ENCODE data around the gene TNXB. TPM values are rescaled to one million over a fixed set of nuclear protein-coding genes. Genes with fewer than 3 reads are reported as not detected.

TNXB gene
- total and polyA plus RNA-seq, 2 donors (not counting 3 experiments of a cell fraction or from before 2014, with no cell fraction given), result 0.47 to 2.7 TPM

DNA sequence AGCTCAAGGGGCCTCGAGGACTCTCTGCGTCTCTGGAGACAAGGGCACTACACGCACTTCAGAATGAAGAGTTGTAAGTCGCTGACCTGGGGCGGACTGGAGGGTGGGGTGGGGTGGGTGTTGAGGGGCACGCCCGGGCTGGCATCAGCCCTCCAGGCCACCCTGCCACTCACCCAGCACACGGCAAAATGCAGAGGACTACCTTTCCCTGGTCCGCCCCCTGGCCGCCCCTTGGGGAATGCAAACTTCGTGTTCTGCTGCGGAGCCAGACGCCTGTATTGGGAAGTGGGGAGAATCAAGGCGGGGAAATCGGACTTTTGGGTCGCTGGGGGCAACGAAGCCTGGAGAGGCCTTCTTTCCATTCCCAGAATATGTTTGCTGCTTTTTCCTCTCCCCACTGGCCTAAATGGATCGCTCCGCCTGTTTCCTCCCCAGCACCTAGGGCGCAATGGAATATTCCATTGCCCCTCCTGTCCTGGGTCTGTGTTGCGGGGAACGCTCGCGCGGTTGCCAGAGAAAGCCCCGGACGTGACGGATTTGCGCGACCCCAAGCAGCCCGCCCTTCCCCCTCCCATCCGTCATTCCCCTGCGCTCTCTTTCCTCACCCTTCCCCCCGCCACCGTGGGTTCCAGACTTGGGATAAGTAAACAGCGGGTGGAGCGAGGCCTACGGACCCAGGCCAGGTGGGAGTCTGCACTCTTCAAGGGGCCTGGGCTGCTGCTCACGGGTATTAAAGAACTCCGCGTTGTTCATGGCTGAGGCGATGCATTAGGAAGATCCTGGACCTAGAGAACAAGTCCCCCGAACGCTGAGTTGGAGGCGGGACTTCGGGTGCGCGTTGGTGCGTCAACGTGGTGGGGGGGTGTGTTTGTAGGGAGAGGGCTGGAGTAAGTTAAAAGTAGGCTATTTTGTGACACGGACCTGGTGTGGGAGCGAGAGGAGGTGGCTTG, 44.7 kb upstream of the TNXB start, which contains the start of gene PPT2:
PPT2 (plus strand) TSS at position 578 of the 950 bp plus-strand sequence. CDS start 454 bp downstream, outside the sequence.
- Histone ChIP-seq H4K20me1 (replicated peaks; ENCODE audit: control insufficient read depth, extremely low read depth, insufficient read depth, low read length) (no peaks in the 10 kb centered on the region), H3K9me1 (replicated peaks; ENCODE audit: control insufficient read depth, extremely low read depth, insufficient read depth, low read length) (no peaks in the 10 kb centered on the region), H3K4me3 (replicated peaks in 1 of 3; ENCODE audit: insufficient read depth in 1 of 3, low read depth in 1 of 3, low read length in 3 of 3) (peak within 1 kb of the TSS; percentile 41 to 71 (median 60)), H3K79me2 (ENCODE audit: control insufficient read depth, insufficient read depth, low read length) (peaks cover 4% of the 10 kb centered on the region), H3K36me3 (ENCODE audit: control insufficient read depth in 2 of 2, extremely low read depth in 1 of 2, insufficient read depth in 2 of 2, low read length in 2 of 2) (peaks cover 0 to 7% of the 10 kb centered on the region in 2 experiments), H3K9me3 (replicated peaks; ENCODE audit: control insufficient read depth, insufficient read depth, low read length) (no peaks in the 10 kb centered on the region), H3K27me3 (ENCODE audit: control insufficient read depth in 2 of 2, insufficient read depth in 2 of 2, low read length in 2 of 2) (peaks cover 4 to 5% of the 10 kb centered on the region in 2 experiments), H3K9ac (replicated peaks; ENCODE audit: extremely low read depth, insufficient read depth, low read length) (peak within 1 kb of the TSS; percentile 64), H3K4me1 (ENCODE audit: control insufficient read depth, extremely low read depth, insufficient read depth, low read length) (peaks cover 24% of the 10 kb centered on the region), H2AFZ (ENCODE audit: low read depth, low read length) (peak within 1 kb of the TSS; percentile 76), H3K27ac (ENCODE audit: insufficient read depth, low read depth, low read length) (peak within 1 kb of the TSS; percentile 51), H3K4me2 (ENCODE audit: insufficient read depth, low read length) (peak within 1 kb of the TSS; percentile 40)
- ChIA-PET CTCF (interaction anchor here (0.7 to 1.2 kb wide), 6 partner anchors 12 to 42 kb away, joined by 3 to 7 read pairs (median 4); no protein-coding TSS in a partner anchor), POLR2A (no interaction called here)
- FAIRE-seq, result peak; percentile 93
- intact Hi-C loops (cut with micrococcal nuclease) (loop anchor here (1.0 kb wide), 4 partner anchors 22 to 41 kb away; partner anchors contain the start of genes AGPAT1 and FKBPL), dilution Hi-C loops (cut with MboI; ENCODE audit: extremely low pct_ligation_motif_present, low sequenced_read_pairs) (no loop called here)
- TSS peak; percentile 32 for BruUV-seq (replicated peaks)
- peak; percentile 94 for DNase-seq (ENCODE audit: low read depth, low spot score)
- TF ChIP-seq JUN (IDR thresholded peaks at IDR 0.05; ENCODE audit: borderline replicate concordance, insufficient read depth, insufficient read length, low read depth) (no peak), POLR2A (IDR thresholded peaks at IDR 0.05; ENCODE audit: low read depth, low read length) (peak; percentile 61)
- TF ChIP-seq, protein P1, sequence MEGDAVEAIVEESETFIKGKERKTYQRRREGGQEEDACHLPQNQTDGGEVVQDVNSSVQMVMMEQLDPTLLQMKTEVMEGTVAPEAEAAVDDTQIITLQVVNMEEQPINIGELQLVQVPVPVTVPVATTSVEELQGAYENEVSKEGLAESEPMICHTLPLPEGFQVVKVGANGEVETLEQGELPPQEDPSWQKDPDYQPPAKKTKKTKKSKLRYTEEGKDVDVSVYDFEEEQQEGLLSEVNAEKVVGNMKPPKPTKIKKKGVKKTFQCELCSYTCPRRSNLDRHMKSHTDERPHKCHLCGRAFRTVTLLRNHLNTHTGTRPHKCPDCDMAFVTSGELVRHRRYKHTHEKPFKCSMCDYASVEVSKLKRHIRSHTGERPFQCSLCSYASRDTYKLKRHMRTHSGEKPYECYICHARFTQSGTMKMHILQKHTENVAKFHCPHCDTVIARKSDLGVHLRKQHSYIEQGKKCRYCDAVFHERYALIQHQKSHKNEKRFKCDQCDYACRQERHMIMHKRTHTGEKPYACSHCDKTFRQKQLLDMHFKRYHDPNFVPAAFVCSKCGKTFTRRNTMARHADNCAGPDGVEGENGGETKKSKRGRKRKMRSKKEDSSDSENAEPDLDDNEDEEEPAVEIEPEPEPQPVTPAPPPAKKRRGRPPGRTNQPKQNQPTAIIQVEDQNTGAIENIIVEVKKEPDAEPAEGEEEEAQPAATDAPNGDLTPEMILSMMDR (IDR thresholded peaks at IDR 0.05; ENCODE audit: extremely low read depth in 1 of 2, insufficient read depth in 1 of 2, low read depth in 1 of 2, low read length in 2 of 2), result peak in 1 of 2 donors; percentile 16

Measured in endothelial cell of umbilical vein (primary cell).